Uterus (tissue), 4 donors: ENCODE data around the gene E2F7. TPM values are rescaled to one million over a fixed set of nuclear protein-coding genes. Genes with fewer than 3 reads are reported as not detected.

Experiments used
- DNase-seq, 2 donors: peaks; one replicate each; pipeline ENCODE4 v3.0.0-alpha.2; 2019 to 2020
- H3K27ac ChIP-seq, 2 donors: fragments of 200-600 bp; sonication (generic); 1 replicate in 1 of 2; 2 replicates in 1 of 2; pipeline ENCODE4 v1.5.1; 2016 to 2018
- H3K27me3 ChIP-seq, 2 donors: fragments of 200-600 bp; sonication (generic); one replicate each; pipeline ENCODE4 v1.5.1; 2018 to 2019; ENCODE audit warnings: control low read depth in 1 of 2
- H3K36me3 ChIP-seq, 2 donors: fragments of 200-600 bp; sonication (generic); one replicate each; pipeline ENCODE4 v1.5.1; 2019; ENCODE audit warnings: control low read depth in 1 of 2
- H3K4me1 ChIP-seq, 2 donors: fragments of 200-600 bp; sonication (generic); one replicate each; pipeline ENCODE4 v1.5.1; 2018 to 2019; ENCODE audit warnings: control low read depth in 1 of 2
- H3K4me3 ChIP-seq, 2 donors: fragments of 200-600 bp; sonication (generic); 1 replicate in 1 of 2; 2 replicates in 1 of 2; pipeline ENCODE4 v1.5.1; 2018 to 2019; ENCODE audit warnings: mild to moderate bottlenecking in 1 of 2
- H3K9me3 ChIP-seq, 2 donors: fragments of 200-600 bp; sonication (generic); one replicate each; pipeline ENCODE4 v1.5.1; 2019; ENCODE audit warnings: control low read depth in 1 of 2
- CTCF ChIP-seq, 4 experiments: fragments of 200-600 bp in 2 of 4; fragments of 450-650 bp in 2 of 4; sonication (generic) in 2 of 4; IDR thresholded peaks; one replicate each; pipeline ENCODE4 v1.5.1; 2016 to 2019; ENCODE audit warnings: antibody characterized with exemption in 4 of 4, mild to moderate bottlenecking in 2 of 4, moderate library complexity in 1 of 4
- POLR2A ChIP-seq, 2 donors: fragments of 450-650 bp; IDR thresholded peaks; one replicate each; pipeline ENCODE4 v1.6.1; 2016; ENCODE audit warnings: antibody characterized with exemption in 2 of 2, mild to moderate bottlenecking in 1 of 2, moderate library complexity in 1 of 2
- intact Hi-C: fragments of 100-400 bp; cut with DNase I; formaldehyde crosslinking; loops from one replicate; pipeline ENCODE4 v1.15.1; 2023; ENCODE audit warnings: low total_unique reads
- total RNA-seq, 4 donors: library from RNA; depleted of rRNA in 3 of 4; stranded (reverse); fragments of >200 nt in 3 of 4; gene quantifications; one replicate each; pipeline versions ENCODE4 v1.1.0 to v1.2.4, GENCODE V29; 2014 to 2023
- donor health status: DM: yes; HTN: yes; CAD: no.

E2F7 gene
- total RNA-seq, result 1 to 10 TPM in 1 of 4 donors, not detected in 3; 5.9 TPM

GRCh38 chr12:77065361-77066204 lies at the start of gene E2F7:
TSS of gene E2F7 (minus strand) at chr12:77065569. CDS start at chr12:77064635, 934 bp downstream.
- H3K36me3 ChIP-seq, result no peaks in the 10 kb centered on the region
- intact Hi-C loops, result no loop called here
- peak within 1 kb of the TSS; percentile 40 to 71 for H3K27ac ChIP-seq
- no peak for TF ChIP-seq CTCF (IDR thresholded peaks at IDR 0.05)
- TF ChIP-seq POLR2A (IDR thresholded peaks at IDR 0.05), result peak; percentile 15 to 19
- no peaks in the 10 kb centered on the region for H3K27me3 ChIP-seq
- H3K4me1 ChIP-seq, result peaks cover 0 to 6% of the 10 kb centered on the region in 2 donors
- DNase-seq, result peak; percentile 76 to 84
- H3K9me3 ChIP-seq, result no peaks in the 10 kb centered on the region
- H3K4me3 ChIP-seq, result peak within 1 kb of the TSS; percentile 31 to 73

GRCh38 chr12:77113971-77114370 lies 48.6 kb upstream of the E2F7 start:
- no peaks in the 10 kb centered on the region for H3K27me3 ChIP-seq
- H3K4me1 ChIP-seq, result no peaks in the 10 kb centered on the region
- no peaks in the 10 kb centered on the region for H3K36me3 ChIP-seq
- no peak overlapping the region for H3K4me3 ChIP-seq
- no peak for DNase-seq
- intact Hi-C loops, result no loop called here
- no peak for TF ChIP-seq CTCF (IDR thresholded peaks at IDR 0.05)
- no peak for TF ChIP-seq POLR2A (IDR thresholded peaks at IDR 0.05)
- H3K9me3 ChIP-seq, result no peaks in the 10 kb centered on the region
- H3K27ac ChIP-seq, result no peak overlapping the region

GRCh38 chr12:77108707-77109106 lies 43.3 kb upstream of the E2F7 start:
- H3K27ac ChIP-seq, result no peak overlapping the region
- no peak for DNase-seq
- intact Hi-C loops, result no loop called here
- H3K36me3 ChIP-seq, result no peaks in the 10 kb centered on the region
- no peak overlapping the region for H3K4me3 ChIP-seq
- no peaks in the 10 kb centered on the region for H3K9me3 ChIP-seq
- no peaks in the 10 kb centered on the region for H3K27me3 ChIP-seq
- H3K4me1 ChIP-seq, result no peaks in the 10 kb centered on the region
- TF ChIP-seq CTCF (IDR thresholded peaks at IDR 0.05), result no peak
- no peak for TF ChIP-seq POLR2A (IDR thresholded peaks at IDR 0.05)

DNA sequence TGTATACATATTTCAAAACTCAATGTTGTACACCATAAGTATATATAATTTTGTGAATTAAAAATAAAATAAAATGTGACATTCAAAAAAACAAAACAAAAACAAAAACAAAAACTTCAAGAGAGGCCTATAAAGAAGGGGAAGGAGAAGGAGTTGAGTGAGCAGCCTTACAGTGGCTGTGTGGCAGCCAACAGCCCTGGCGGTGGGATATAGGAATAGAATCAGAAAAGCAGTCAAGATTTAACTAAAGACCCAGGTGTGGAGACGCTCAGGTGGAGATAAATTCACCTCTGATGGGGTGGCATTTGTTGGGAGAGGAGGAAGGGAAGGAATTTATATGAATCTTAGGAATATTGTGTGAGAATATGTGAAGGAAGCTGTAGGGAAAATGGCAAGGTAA lies 41.8 kb upstream of the E2F7 start:
- no peaks in the 10 kb centered on the region for H3K36me3 ChIP-seq
- no peaks in the 10 kb centered on the region for H3K27me3 ChIP-seq
- intact Hi-C loops, result no loop called here
- no peak for DNase-seq
- no peak for TF ChIP-seq POLR2A (IDR thresholded peaks at IDR 0.05)
- no peak for TF ChIP-seq CTCF (IDR thresholded peaks at IDR 0.05)
- no peak overlapping the region for H3K4me3 ChIP-seq
- H3K9me3 ChIP-seq, result no peaks in the 10 kb centered on the region
- no peak overlapping the region for H3K27ac ChIP-seq
- H3K4me1 ChIP-seq, result no peaks in the 10 kb centered on the region

- intact Hi-C loops, result no loop called here
- TF ChIP-seq POLR2A (IDR thresholded peaks at IDR 0.05) (no peak), CTCF (IDR thresholded peaks at IDR 0.05) (no peak)
- no peaks in the 10 kb centered on the region for H3K36me3 ChIP-seq
- no peaks in the 10 kb centered on the region for H3K4me1 ChIP-seq
- no peak for DNase-seq
- no peak overlapping the region for H3K27ac ChIP-seq
- H3K27me3 ChIP-seq, result no peaks in the 10 kb centered on the region
- H3K4me3 ChIP-seq, result no peak overlapping the region
- H3K9me3 ChIP-seq, result no peaks in the 10 kb centered on the region
Measured at GRCh38 chr12:77104792-77105191, 39.4 kb upstream of the E2F7 start.
